ENCODE measurements around the gene PIP5KL1. TPM values are rescaled to one million over a fixed set of nuclear protein-coding genes. Genes with fewer than 3 reads are reported as not detected.
A peak's percentile ranks its signal among the peaks of the same experiment; 100 is the strongest.

PIP5KL1 gene
- total and polyA plus RNA-seq, 2 of the 8 experiments (the other 6 are each of a cell fraction or from before 2014, with no cell fraction given), result 13.4 to 15.4 TPM

DNA sequence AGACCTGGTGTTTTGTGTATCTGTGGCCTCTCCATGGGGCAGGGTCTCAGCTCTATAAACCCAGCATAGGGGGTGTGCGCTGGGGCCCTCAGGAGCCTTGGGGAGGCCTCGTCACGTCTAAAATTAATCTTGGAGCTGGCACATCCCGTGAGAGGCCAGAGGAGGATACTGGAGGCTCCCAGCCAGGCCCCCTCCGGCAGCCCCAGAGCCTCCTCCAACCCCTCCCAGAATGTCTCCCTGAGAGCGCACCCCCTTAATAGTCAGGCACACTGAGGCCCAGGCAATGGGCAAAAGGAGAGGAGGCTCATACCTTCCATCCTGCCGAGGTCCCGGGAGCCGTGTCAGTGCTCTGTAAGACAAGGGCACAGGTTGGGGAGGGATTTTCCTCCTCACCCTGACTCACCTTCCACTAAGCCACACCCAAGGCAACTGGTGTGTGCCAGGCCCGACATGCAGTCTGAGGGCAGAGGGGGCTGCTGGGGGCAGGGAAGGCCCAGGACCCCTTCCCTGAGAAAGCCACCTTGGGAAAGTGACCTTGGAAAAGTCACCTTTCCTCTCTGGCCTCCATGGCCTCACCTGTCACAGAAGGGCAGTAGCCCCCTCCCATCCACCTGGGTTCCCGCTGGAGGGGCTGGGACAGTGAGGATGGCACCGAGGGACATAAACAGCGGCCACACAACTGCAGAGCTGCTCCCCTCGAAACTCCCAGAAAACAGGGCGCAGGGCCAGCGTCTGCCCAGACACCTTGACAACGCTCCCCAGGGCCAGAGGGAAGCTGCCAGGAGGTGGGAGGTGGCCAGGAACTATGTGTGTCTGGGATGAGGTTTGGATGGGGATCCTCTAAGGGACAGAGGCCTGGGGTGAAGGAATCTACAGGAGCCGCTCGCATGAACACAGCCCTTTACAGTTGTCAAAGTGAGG lies 56.0 kb downstream of the PIP5KL1 start:
- H3K14ac ChIP-seq (ENCODE audit: insufficient read length), result no peak overlapping the region
- H3K27ac ChIP-seq (ENCODE audit: low read depth, low read length), result no peak overlapping the region
- 88% methylated on average over 17 of the region's 19 CpGs; no CpG with 5 or more reads in 1 of the 2 experiments for WGBS, 2 experiments (ENCODE audit: extremely low coverage in 1 of 2, insufficient coverage in 1 of 2, insufficient read length in 1 of 2, insufficient replicate concordance in 2 of 2, low coverage in 1 of 2, low lambda C conversion rate in 2 of 2, missing lambda C conversion rate in 1 of 2)
- peaks cover 0 to 10% (median 7%) of the 10 kb centered on the region in 4 experiments; a peak in 6 of 7 replicates for H3K4me1 ChIP-seq (replicated peaks in 1 of 4; ENCODE audit: control insufficient read depth in 3 of 4, insufficient read depth in 4 of 4, low read length in 3 of 4)
- no peak overlapping the region for H2BK12ac ChIP-seq (ENCODE audit: low read depth, low read length)
- H3K79me2 ChIP-seq (ENCODE audit: control insufficient read depth in 1 of 2, insufficient read depth in 2 of 2, low read length in 2 of 2), result no peaks in the 10 kb centered on the region
- TF ChIP-seq MAFK (IDR thresholded peaks at IDR 0.05; ENCODE audit: low read depth, low read length), result no peak
- TF ChIP-seq ZNF274 (IDR thresholded peaks at IDR 0.05; ENCODE audit: borderline replicate concordance, extremely low read depth, low read length), result no peak
- TF ChIP-seq KDM4A (IDR thresholded peaks at IDR 0.05; ENCODE audit: low read depth, low read length, severe bottlenecking), result no peak
- no peak for TF ChIP-seq BACH1 (IDR thresholded peaks at IDR 0.05; ENCODE audit: low read length)
- TF ChIP-seq CBX8 (IDR thresholded peaks at IDR 0.05; ENCODE audit: borderline replicate concordance, low read depth, low read length), result no peak
- TF ChIP-seq BCL11A (IDR thresholded peaks at IDR 0.05; ENCODE audit: low read depth in 2 of 2, low read length in 2 of 2), result no peak
- TF ChIP-seq, protein P1, sequence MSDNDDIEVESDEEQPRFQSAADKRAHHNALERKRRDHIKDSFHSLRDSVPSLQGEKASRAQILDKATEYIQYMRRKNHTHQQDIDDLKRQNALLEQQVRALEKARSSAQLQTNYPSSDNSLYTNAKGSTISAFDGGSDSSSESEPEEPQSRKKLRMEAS (IDR thresholded peaks at IDR 0.05), result no peak
- no peak for TF ChIP-seq TAF1 (IDR thresholded peaks at IDR 0.05; ENCODE audit: low read depth, low read length)
- H4K91ac ChIP-seq (replicated peaks; ENCODE audit: insufficient read length, low read length), result peak overlapping the region; percentile 40
- H2AFZ ChIP-seq (ENCODE audit: low read length), result no peak overlapping the region
- no peak overlapping the region for H2BK120ac ChIP-seq (replicated peaks; ENCODE audit: low read depth, low read length)
- no peak overlapping the region for H2BK20ac ChIP-seq (ENCODE audit: low read length)
- no peaks in the 10 kb centered on the region for H3K9me3 ChIP-seq (ENCODE audit: insufficient read depth in 2 of 2, low read depth in 1 of 2, low read length in 1 of 2)
- ChIA-PET CTCF (ENCODE audit: partially characterized antibody) (interaction anchor here (0.6 to 9.2 kb wide), 14 partner anchors 8 to 77 kb away, joined by 3 to 116 read pairs (median 4); partner anchors contain the start of genes ENG, ST6GALNAC4 and ST6GALNAC6), POLR2A (ENCODE audit: partially characterized antibody) (interaction anchor here (0.7 to 2.8 kb wide), 5 partner anchors 10 to 119 kb away, joined by 3 to 11 read pairs (median 5); partner anchors contain the start of gene ENG)
- no peak overlapping the region for H3K56ac ChIP-seq (replicated peaks; ENCODE audit: insufficient read length, low read depth, low read length)
- H3K9ac ChIP-seq (replicated peaks in 1 of 4; ENCODE audit: extremely low read depth in 1 of 4, low read depth in 3 of 4, low read length in 3 of 4), result no peak overlapping the region
- FAIRE-seq, result no peak
- H2AK5ac ChIP-seq (ENCODE audit: low read depth, low read length), result no peak overlapping the region
- H3K4ac ChIP-seq (replicated peaks; ENCODE audit: insufficient read length, low read depth, low read length), result no peak overlapping the region
- peaks cover 0 to 4% of the 10 kb centered on the region in 2 experiments for H4K20me1 ChIP-seq (replicated peaks in 1 of 2; ENCODE audit: control insufficient read depth in 1 of 2, insufficient read depth in 2 of 2, low read length in 2 of 2)
- DNase-seq (ENCODE audit: low read depth in 1 of 2, low spot score in 2 of 2), result no peak
- no peak overlapping the region for H2BK5ac ChIP-seq (ENCODE audit: low read depth, low read length)
- H3K36me3 ChIP-seq (ENCODE audit: control insufficient read depth in 2 of 4, insufficient read depth in 4 of 4, low read length in 3 of 4), result no peaks in the 10 kb centered on the region
- H3K18ac ChIP-seq (ENCODE audit: extremely low read depth, low read length), result no peak overlapping the region
- no peak overlapping the region for H4K5ac ChIP-seq (ENCODE audit: insufficient read length, low read depth, low read length)
- no peaks in the 10 kb centered on the region for H3K27me3 ChIP-seq (replicated peaks in 1 of 4; ENCODE audit: control insufficient read depth in 3 of 4, extremely low read depth in 1 of 4, insufficient read depth in 3 of 4, low read length in 3 of 4)
- H3K4me2 ChIP-seq (ENCODE audit: insufficient read depth in 1 of 2, low read depth in 2 of 2, low read length in 2 of 2), result no peak overlapping the region
- H2BK15ac ChIP-seq (ENCODE audit: low read length), result no peak overlapping the region
- no peak overlapping the region for H3K23ac ChIP-seq (ENCODE audit: insufficient read length)
- H4K8ac ChIP-seq (ENCODE audit: extremely low read depth, insufficient read depth, low read length), result no peak overlapping the region
- H3K23me2 ChIP-seq (ENCODE audit: low read depth, low read length), result peaks cover 7% of the 10 kb centered on the region; the same call in 1 of the 2 replicates
- no peaks in the 10 kb centered on the region for H3K79me1 ChIP-seq (ENCODE audit: low read depth, low read length)
- H3K4me3 ChIP-seq (ENCODE audit: extremely low read depth in 1 of 4, insufficient read depth in 2 of 4, low read depth in 3 of 4, low read length in 4 of 4), result no peak overlapping the region
